ENCODE results near the gene CLDN3.

The CLDN3 gene

GRCh38 chr7:73770860-73771670 is 995 bp upstream of the CLDN3 start:
- DNase-seq = no peak

- DNase-seq = no peak
Observed at GRCh38 chr7:73769481-73770001, 529 bp downstream of the CLDN3 start.

- no peak for DNase-seq
Observed at GRCh38 chr7:73768641-73769480, 1.2 kb downstream of the CLDN3 start.

GRCh38 chr7:73766556-73767229 is 3.4 kb downstream of the CLDN3 start:
- no peak for DNase-seq

- DNase-seq = no peak
Observed at GRCh38 chr7:73762659-73762999, 7.4 kb downstream of the CLDN3 start.

GRCh38 chr7:73761854-73762658 is 8.0 kb downstream of the CLDN3 start:
- DNase-seq = no peak

GRCh38 chr7:73758581-73759138 is 11.4 kb downstream of the CLDN3 start:
- DNase-seq = no peak

- no peak for DNase-seq
Observed at GRCh38 chr7:73749931-73750776, 19.9 kb downstream of the CLDN3 start.

- no peak for DNase-seq
Observed at GRCh38 chr7:73746378-73746777, 23.7 kb downstream of the CLDN3 start.

- no peak for DNase-seq
Observed at GRCh38 chr7:73742753-73743641, 27.1 kb downstream of the CLDN3 start.

GRCh38 chr7:73742338-73742752 is 27.7 kb downstream of the CLDN3 start:
- DNase-seq = no peak

GRCh38 chr7:73741600-73741999 is 28.5 kb downstream of the CLDN3 start:
- DNase-seq = no peak

GRCh38 chr7:73740771-73741170 is 29.3 kb downstream of the CLDN3 start:
- no peak for DNase-seq

GRCh38 chr7:73740212-73740611 is 29.9 kb downstream of the CLDN3 start:
- no peak for DNase-seq

- DNase-seq = no peak
Observed at GRCh38 chr7:73739387-73739767, 30.7 kb downstream of the CLDN3 start.

GRCh38 chr7:73738612-73739386 is 31.3 kb downstream of the CLDN3 start, which contains the start of gene ABHD11:
TSS of gene ABHD11 (minus strand) at chr7:73738802. CDS start at chr7:73738770, 32 bp downstream.
- peak; percentile 97 to 99 for DNase-seq

- DNase-seq = peak; percentile 39 to 70
Observed at GRCh38 chr7:73738220-73738611, 31.9 kb downstream of the CLDN3 start.

GRCh38 chr7:73737491-73738219 is 32.4 kb downstream of the CLDN3 start:
- no peak for DNase-seq

All from stimulated activated CD4-positive, alpha-beta T cell treated with anti-CD3 and anti-CD28 coated beads, Interleukin-4, amount 100 ng/mL, for 4 hours (primary cell).